ENCODE measurements around the gene OR52N4. TPM values are rescaled to one million over a fixed set of nuclear protein-coding genes. Genes with fewer than 3 reads are reported as not detected.
A peak's percentile ranks its signal among the peaks of the same experiment; 100 is the strongest.

The OR52N4 gene
- total and polyA plus RNA-seq, 4 experiments from 2014 or later, result 0.50 to 2.2 (median 1.1) TPM

DNA sequence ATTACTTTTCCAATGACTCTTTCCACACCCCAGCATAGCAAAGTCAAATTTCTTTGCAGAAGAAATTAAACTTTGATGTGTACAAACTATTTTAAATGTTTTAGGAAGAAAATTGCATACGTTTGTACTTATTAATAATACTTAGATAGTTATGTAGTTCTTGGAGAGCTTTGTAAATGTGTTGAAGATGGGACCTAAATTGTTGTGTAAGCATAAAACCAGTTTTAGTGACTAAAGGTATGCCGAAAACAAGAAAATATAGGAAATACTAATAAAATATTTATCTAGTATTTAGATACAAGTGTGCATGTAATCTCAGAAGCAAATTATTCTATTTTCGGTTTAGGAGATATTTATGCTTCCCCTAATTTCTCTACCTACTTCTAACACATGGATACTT, 4.2 kb upstream of the OR52N4 start:
- Mint-ChIP-seq H3K4me1 (no peaks in the 10 kb centered on the region), H3K36me3 (peaks cover 1 to 2% of the 10 kb centered on the region in 2 donors), H3K27me3 (peaks cover 1 to 2% of the 10 kb centered on the region in 2 donors), H3K9me3 (peaks cover 0 to 5% (median 1%) of the 10 kb centered on the region in 8 donors), H3K27ac (no peak overlapping the region), H3K4me3 (no peak overlapping the region)
- no peak for DNase-seq
- intact Hi-C loops (cut with micrococcal nuclease), result no loop called here
- ChIA-PET CTCF (ENCODE audit: partially characterized antibody) (no interaction called here), POLR2A (ENCODE audit: partially characterized antibody) (no interaction called here)
- no peaks in the 10 kb centered on the region for H3K9me3 ChIP-seq (ENCODE audit: control insufficient read depth in 1 of 2, low read length in 2 of 2)
- H3K4me1 ChIP-seq (ENCODE audit: insufficient read depth, low read length), result no peaks in the 10 kb centered on the region
- no peak overlapping the region for H3K27ac ChIP-seq (ENCODE audit: low read depth, low read length)
- H3K27me3 ChIP-seq (ENCODE audit: insufficient read depth, low read length), result no peaks in the 10 kb centered on the region
- no peaks in the 10 kb centered on the region for H3K36me3 ChIP-seq (ENCODE audit: insufficient read depth, low read length)
- H3K4me3 ChIP-seq (ENCODE audit: low read length in 2 of 2), result no peak overlapping the region

DNA sequence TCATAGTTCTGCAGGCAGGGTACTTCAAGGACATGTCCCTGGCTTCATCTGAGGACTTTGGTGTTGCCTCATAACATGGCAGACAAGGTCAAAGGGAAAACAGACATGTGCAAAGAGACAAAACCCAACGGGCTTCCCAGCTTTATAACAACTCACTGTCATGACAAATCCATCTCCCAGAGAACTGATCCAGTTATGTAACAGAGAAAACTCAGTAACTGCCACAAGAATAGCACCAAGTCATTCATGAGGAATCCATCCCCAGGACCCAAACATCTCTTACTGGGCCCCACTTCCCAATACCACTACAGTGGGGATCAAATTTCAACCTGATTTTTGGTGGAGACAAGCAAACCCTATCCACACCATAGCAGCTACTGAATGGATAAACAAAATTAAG, 13.0 kb downstream of the OR52N4 start:
- Mint-ChIP-seq H3K4me3 (no peak overlapping the region), H3K36me3 (no peaks in the 10 kb centered on the region), H3K4me1 (no peaks in the 10 kb centered on the region), H3K27me3 (peaks cover 1 to 3% of the 10 kb centered on the region in 2 donors), H3K9me3 (peaks cover 0 to 2% (median 0%) of the 10 kb centered on the region in 8 donors), H3K27ac (peak overlapping the region in 1 of 7 donors; percentile 9)
- H3K27me3 ChIP-seq (ENCODE audit: insufficient read depth, low read length), result no peaks in the 10 kb centered on the region
- no peak overlapping the region for H3K27ac ChIP-seq (ENCODE audit: low read depth, low read length)
- DNase-seq, result no peak
- CTCF ChIA-PET (ENCODE audit: partially characterized antibody), result no interaction called here
- no peaks in the 10 kb centered on the region for H3K9me3 ChIP-seq (ENCODE audit: control insufficient read depth in 1 of 2, low read length in 2 of 2)
- no peak overlapping the region for H3K4me3 ChIP-seq (ENCODE audit: low read length in 2 of 2)
- no peaks in the 10 kb centered on the region for H3K36me3 ChIP-seq (ENCODE audit: insufficient read depth, low read length)
- H3K4me1 ChIP-seq (ENCODE audit: insufficient read depth, low read length), result no peaks in the 10 kb centered on the region
- intact Hi-C loops (cut with micrococcal nuclease), result no loop called here
- POLR2A ChIA-PET (ENCODE audit: partially characterized antibody), result no interaction called here

DNA sequence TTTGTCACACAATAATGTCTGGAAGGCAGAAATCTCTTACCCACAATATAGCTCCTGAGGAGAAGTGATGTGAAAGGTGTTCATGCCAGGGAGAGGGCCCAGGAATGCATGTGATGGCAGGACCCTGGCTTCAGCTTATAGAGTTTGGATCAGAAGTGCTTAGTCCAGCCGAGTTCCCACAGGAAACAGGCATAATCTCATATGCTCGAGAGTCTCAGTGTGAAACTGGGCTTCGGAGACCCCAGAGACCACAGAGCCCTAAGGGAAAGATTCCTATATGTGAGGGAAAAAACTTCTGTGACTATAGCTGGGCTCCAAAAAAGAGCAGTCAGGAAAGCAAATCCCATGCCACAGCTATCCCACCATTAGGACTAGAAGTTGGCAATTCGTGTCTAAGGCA, 29.2 kb downstream of the OR52N4 start, which contains the start of gene OR52N5:
OR52N5 (minus strand) TSS at position 101 of the 400 bp plus-strand sequence. CDS start 4,721 bp downstream, outside the sequence.
- intact Hi-C loops (cut with micrococcal nuclease), result no loop called here
- Mint-ChIP-seq H3K36me3 (no peaks in the 10 kb centered on the region), H3K9me3 (peaks cover 0 to 2% (median 0%) of the 10 kb centered on the region in 8 donors), H3K27me3 (peaks cover 5 to 6% of the 10 kb centered on the region in 2 donors), H3K27ac (no peak within 1 kb of the TSS), H3K4me1 (no peaks in the 10 kb centered on the region), H3K4me3 (no peak within 1 kb of the TSS)
- H3K9me3 ChIP-seq (ENCODE audit: control insufficient read depth in 1 of 2, low read length in 2 of 2), result no peaks in the 10 kb centered on the region
- POLR2A ChIA-PET (ENCODE audit: partially characterized antibody), result no interaction called here
- H3K36me3 ChIP-seq (ENCODE audit: insufficient read depth, low read length), result no peaks in the 10 kb centered on the region
- CTCF ChIA-PET (ENCODE audit: partially characterized antibody), result no interaction called here
- H3K4me1 ChIP-seq (ENCODE audit: insufficient read depth, low read length), result no peaks in the 10 kb centered on the region
- H3K27ac ChIP-seq (ENCODE audit: low read depth, low read length), result no peak within 1 kb of the TSS
- no peak within 1 kb of the TSS for H3K4me3 ChIP-seq (ENCODE audit: low read length in 2 of 2)
- DNase-seq, result no peak
- no peaks in the 10 kb centered on the region for H3K27me3 ChIP-seq (ENCODE audit: insufficient read depth, low read length)

DNA sequence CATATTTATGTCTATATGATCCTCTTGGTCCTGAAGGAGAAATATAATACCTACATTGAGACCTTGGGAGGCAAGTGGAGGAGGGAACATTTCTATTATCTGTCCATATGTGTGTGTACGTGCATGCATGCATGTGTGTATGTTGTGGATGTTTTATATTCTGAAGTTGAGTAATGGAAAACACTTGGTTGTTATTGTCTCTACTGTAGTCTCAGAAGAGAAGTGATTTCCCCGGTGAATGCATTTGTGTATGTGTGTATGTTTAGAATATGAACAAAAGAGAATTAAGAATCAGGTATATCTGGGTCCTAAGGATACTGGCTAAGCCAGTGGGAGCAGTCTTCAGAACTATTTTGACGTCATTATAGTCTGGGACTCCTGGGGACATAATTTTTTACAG, 37.1 kb downstream of the OR52N4 start, which contains the start of gene OR52N1:
OR52N1 (minus strand) TSS at position 101 of the 400 bp plus-strand sequence. CDS start 2,449 bp downstream, outside the sequence.
- Histone ChIP-seq H3K9me3 (ENCODE audit: control insufficient read depth in 1 of 2, low read length in 2 of 2) (no peaks in the 10 kb centered on the region), H3K27ac (ENCODE audit: low read depth, low read length) (no peak within 1 kb of the TSS), H3K27me3 (ENCODE audit: insufficient read depth, low read length) (no peaks in the 10 kb centered on the region), H3K36me3 (ENCODE audit: insufficient read depth, low read length) (no peaks in the 10 kb centered on the region), H3K4me1 (ENCODE audit: insufficient read depth, low read length) (no peaks in the 10 kb centered on the region), H3K4me3 (ENCODE audit: low read length in 2 of 2) (no peak within 1 kb of the TSS)
- Mint-ChIP-seq H3K36me3 (no peaks in the 10 kb centered on the region), H3K4me3 (no peak within 1 kb of the TSS), H3K27ac (peak within 1 kb of the TSS in 1 of 7 donors; percentile 4), H3K4me1 (no peaks in the 10 kb centered on the region), H3K9me3 (no peaks in the 10 kb centered on the region), H3K27me3 (peaks cover 4 to 9% of the 10 kb centered on the region in 2 donors)
- intact Hi-C loops (cut with micrococcal nuclease), result no loop called here
- POLR2A ChIA-PET (ENCODE audit: partially characterized antibody), result no interaction called here
- CTCF ChIA-PET (ENCODE audit: partially characterized antibody), result no interaction called here
- DNase-seq, result no peak

DNA sequence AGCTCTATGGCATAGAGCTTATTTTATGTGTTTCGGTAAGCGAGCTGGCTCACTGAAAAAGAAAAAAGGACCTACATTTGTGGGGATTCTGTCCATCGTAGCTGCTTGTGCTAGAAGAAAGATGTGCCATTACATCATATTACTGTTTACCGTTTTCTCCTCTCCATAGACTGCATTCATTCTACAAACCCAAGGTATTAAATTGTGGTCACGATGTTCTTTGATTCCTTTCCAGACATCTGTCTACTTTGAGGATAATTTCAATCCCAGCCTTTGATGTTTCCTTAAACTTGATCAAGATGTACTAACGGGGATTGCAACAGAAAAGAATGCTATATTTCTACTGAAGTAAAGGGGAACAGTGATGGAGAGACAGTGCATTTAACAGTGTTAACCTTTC, 42.5 kb downstream of the OR52N4 start:
- ChIA-PET CTCF (ENCODE audit: partially characterized antibody) (interaction anchor here (0.8 kb wide), 1 partner anchor 85 kb away, joined by 4 read pairs; no protein-coding TSS in a partner anchor), POLR2A (ENCODE audit: partially characterized antibody) (no interaction called here)
- Histone ChIP-seq H3K27me3 (ENCODE audit: insufficient read depth, low read length) (no peaks in the 10 kb centered on the region), H3K4me3 (ENCODE audit: low read length in 2 of 2) (no peak overlapping the region), H3K27ac (ENCODE audit: low read depth, low read length) (no peak overlapping the region), H3K36me3 (ENCODE audit: insufficient read depth, low read length) (no peaks in the 10 kb centered on the region), H3K4me1 (ENCODE audit: insufficient read depth, low read length) (no peaks in the 10 kb centered on the region), H3K9me3 (ENCODE audit: control insufficient read depth in 1 of 2, low read length in 2 of 2) (no peaks in the 10 kb centered on the region)
- Mint-ChIP-seq H3K27me3 (peaks cover 14 to 17% of the 10 kb centered on the region in 2 donors), H3K4me3 (no peak overlapping the region), H3K36me3 (no peaks in the 10 kb centered on the region), H3K27ac (no peak overlapping the region), H3K4me1 (no peaks in the 10 kb centered on the region), H3K9me3 (peaks cover 0 to 2% (median 0%) of the 10 kb centered on the region in 8 donors)
- intact Hi-C loops (cut with micrococcal nuclease), result no loop called here
- no peak for DNase-seq

DNA sequence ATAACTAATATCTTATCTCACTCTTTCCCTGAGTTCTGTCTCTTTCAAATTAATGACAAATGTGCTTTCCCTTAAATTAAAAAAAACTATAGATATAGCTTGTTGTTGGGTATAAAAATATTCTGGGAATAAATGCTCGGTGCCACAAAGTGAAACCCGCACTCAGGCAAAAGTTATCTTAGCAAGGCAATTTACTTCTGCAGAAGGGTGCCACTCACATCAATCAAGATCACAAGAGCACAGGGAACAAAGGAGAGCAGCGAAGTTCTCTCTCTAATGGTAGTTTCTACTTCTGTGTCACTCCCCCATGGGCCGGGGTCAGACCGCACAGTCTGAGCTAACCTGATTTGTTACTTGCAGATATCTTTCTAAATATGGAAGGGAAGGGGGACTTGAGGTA, 49.9 kb downstream of the OR52N4 start:
- CTCF ChIA-PET (ENCODE audit: partially characterized antibody), result interaction anchor here (1.5 kb wide), 1 partner anchor 114 kb away, joined by 5 read pairs; no protein-coding TSS in a partner anchor
- no peaks in the 10 kb centered on the region for H3K36me3 ChIP-seq (ENCODE audit: insufficient read depth, low read length)
- Mint-ChIP-seq H3K27me3 (peaks cover 17 to 24% of the 10 kb centered on the region in 2 donors), H3K4me3 (no peak overlapping the region), H3K4me1 (peaks cover 3 to 9% (median 8%) of the 10 kb centered on the region in 4 donors), H3K27ac (no peak overlapping the region), H3K9me3 (peaks cover 0 to 18% (median 11%) of the 10 kb centered on the region in 8 donors), H3K36me3 (no peaks in the 10 kb centered on the region)
- peaks cover 4% of the 10 kb centered on the region for H3K4me1 ChIP-seq (ENCODE audit: insufficient read depth, low read length)
- intact Hi-C loops (cut with micrococcal nuclease), result no loop called here
- POLR2A ChIA-PET (ENCODE audit: partially characterized antibody), result no interaction called here
- H3K27me3 ChIP-seq (ENCODE audit: insufficient read depth, low read length), result no peaks in the 10 kb centered on the region
- no peak overlapping the region for H3K27ac ChIP-seq (ENCODE audit: low read depth, low read length)
- DNase-seq, result no peak
- no peak overlapping the region for H3K4me3 ChIP-seq (ENCODE audit: low read length in 2 of 2)
- no peaks in the 10 kb centered on the region for H3K9me3 ChIP-seq (ENCODE audit: control insufficient read depth in 1 of 2, low read length in 2 of 2)
